Aorta (tissue), 5 donors: Measurements from ENCODE around the gene SSH2. TPM values are rescaled to one million over a fixed set of nuclear protein-coding genes. Genes with fewer than 3 reads are reported as not detected.

Experiments used
- ATAC-seq: fragments of 200-7000 bp; cut with Tn5 transposase; one replicate; pipeline ENCODE4 v1.9.1; 2022; ENCODE audit warnings: moderate library complexity; ENCODE audit not compliant: low FRiP score
- DNase-seq, 2 donors: peaks; one replicate each; pipeline ENCODE4 v3.0.0-alpha.2; 2020
- H3K27ac ChIP-seq, 2 donors: one replicate each; pipeline ENCODE4 v1.5.1; 2013; ENCODE audit warnings: low read length in 2 of 2, mild to moderate bottlenecking in 2 of 2, moderate library complexity in 2 of 2, control low read depth in 1 of 2, inconsistent platforms in 1 of 2, low read depth in 1 of 2
- H3K27me3 ChIP-seq, 2 donors: one replicate each; pipeline ENCODE4 v1.6.1; 2013; ENCODE audit warnings: control low read depth in 1 of 2, low read length in 1 of 2, mild to moderate bottlenecking in 1 of 2, moderate library complexity in 1 of 2; ENCODE audit not compliant: insufficient read depth in 2 of 2, control insufficient read depth in 1 of 2
- H3K36me3 ChIP-seq, 2 donors: one replicate each; pipeline ENCODE4 v1.6.1; 2013; ENCODE audit warnings: control low read depth in 1 of 2, low read length in 1 of 2, mild to moderate bottlenecking in 1 of 2; ENCODE audit not compliant: insufficient read depth in 2 of 2, control insufficient read depth in 1 of 2
- H3K4me1 ChIP-seq, 2 donors: one replicate each; pipeline ENCODE4 v1.6.1; 2013; ENCODE audit warnings: low read length in 2 of 2, control low read depth in 1 of 2, mild to moderate bottlenecking in 1 of 2, moderate library complexity in 1 of 2; ENCODE audit not compliant: insufficient read depth in 2 of 2, control insufficient read depth in 1 of 2
- H3K4me3 ChIP-seq, 2 donors: one replicate each; pipeline ENCODE4 v1.5.1; 2013; ENCODE audit warnings: low read length in 2 of 2, control low read depth in 1 of 2, mild to moderate bottlenecking in 1 of 2
- H3K9me3 ChIP-seq: one replicate; pipeline ENCODE4 v1.6.1; 2013; ENCODE audit warnings: mild to moderate bottlenecking, low read length; ENCODE audit not compliant: control insufficient read depth
- WGBS, 2 donors: extraction: QIAGEN DNeasy Blood & Tissue Kit; methylation state at CpG; one replicate each; pipeline ENCODE4 v1.1.7; 2013; 5-methylcytosine and 5-hydroxymethylcytosine counted together
- intact Hi-C, 2 donors: fragments of 100-400 bp; cut with DNase I; formaldehyde crosslinking; loops; one replicate each; pipeline versions ENCODE4 v1.14.2 to v1.15.0; 2022
- long read RNA-seq, 2 donors: library from polyadenylated mRNA; unstranded; transcript quantifications; one replicate each; pipeline ENCODE4 v2.0.0, GENCODE V29; 2020 to 2021
- polyA plus RNA-seq, 2 donors: library from polyadenylated mRNA; stranded (reverse); fragments of 200-250 nt; gene quantifications; one replicate each; pipeline ENCODE4 v1.2.3, GENCODE V29; 2013
- total RNA-seq, 2 donors: library from RNA; stranded (reverse); fragmentation: NEBNext Ultra II Directional; extraction: Animal tissue kit (Norgen Biotek cat#: 25700); gene quantifications; one replicate each; pipeline ENCODE4 v1.2.1, GENCODE V29; 2021
- donor health status: healthy with polysubstance abuse.
- donor health status: Bipolar disorder and iron deficiency.
- donor health status: DM: no; HTN: no; CAD: no.
- donor health status: DM: no; HTN: no; CAD: no.
- donor health status: DM: yes; HTN: yes; CAD: no.

The SSH2 gene, protein sequence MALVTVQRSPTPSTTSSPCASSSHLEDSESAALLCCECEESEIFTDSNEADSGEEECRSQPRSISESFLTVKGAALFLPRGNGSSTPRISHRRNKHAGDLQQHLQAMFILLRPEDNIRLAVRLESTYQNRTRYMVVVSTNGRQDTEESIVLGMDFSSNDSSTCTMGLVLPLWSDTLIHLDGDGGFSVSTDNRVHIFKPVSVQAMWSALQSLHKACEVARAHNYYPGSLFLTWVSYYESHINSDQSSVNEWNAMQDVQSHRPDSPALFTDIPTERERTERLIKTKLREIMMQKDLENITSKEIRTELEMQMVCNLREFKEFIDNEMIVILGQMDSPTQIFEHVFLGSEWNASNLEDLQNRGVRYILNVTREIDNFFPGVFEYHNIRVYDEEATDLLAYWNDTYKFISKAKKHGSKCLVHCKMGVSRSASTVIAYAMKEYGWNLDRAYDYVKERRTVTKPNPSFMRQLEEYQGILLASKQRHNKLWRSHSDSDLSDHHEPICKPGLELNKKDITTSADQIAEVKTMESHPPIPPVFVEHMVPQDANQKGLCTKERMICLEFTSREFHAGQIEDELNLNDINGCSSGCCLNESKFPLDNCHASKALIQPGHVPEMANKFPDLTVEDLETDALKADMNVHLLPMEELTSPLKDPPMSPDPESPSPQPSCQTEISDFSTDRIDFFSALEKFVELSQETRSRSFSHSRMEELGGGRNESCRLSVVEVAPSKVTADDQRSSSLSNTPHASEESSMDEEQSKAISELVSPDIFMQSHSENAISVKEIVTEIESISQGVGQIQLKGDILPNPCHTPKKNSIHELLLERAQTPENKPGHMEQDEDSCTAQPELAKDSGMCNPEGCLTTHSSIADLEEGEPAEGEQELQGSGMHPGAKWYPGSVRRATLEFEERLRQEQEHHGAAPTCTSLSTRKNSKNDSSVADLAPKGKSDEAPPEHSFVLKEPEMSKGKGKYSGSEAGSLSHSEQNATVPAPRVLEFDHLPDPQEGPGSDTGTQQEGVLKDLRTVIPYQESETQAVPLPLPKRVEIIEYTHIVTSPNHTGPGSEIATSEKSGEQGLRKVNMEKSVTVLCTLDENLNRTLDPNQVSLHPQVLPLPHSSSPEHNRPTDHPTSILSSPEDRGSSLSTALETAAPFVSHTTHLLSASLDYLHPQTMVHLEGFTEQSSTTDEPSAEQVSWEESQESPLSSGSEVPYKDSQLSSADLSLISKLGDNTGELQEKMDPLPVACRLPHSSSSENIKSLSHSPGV (N-terminal part only)
- total RNA-seq (10 to 100 TPM; 29.5 to 35.3 TPM), polyA plus RNA-seq (10 to 100 TPM in 1 of 2 donors, 1 to 10 TPM in 1; 7.2 to 31.1 TPM)
- long read RNA-seq, donor 1, partial matches to known transcripts = 0 of 17 reads
- long read RNA-seq, donor 1, other reads (novel, unspliced or antisense) = 16 of 17 reads
- long read RNA-seq, donor 2, partial matches to known transcripts = 1 of 19 reads
- long read RNA-seq, donor 2, other reads (novel, unspliced or antisense) = 18 of 19 reads

DNA sequence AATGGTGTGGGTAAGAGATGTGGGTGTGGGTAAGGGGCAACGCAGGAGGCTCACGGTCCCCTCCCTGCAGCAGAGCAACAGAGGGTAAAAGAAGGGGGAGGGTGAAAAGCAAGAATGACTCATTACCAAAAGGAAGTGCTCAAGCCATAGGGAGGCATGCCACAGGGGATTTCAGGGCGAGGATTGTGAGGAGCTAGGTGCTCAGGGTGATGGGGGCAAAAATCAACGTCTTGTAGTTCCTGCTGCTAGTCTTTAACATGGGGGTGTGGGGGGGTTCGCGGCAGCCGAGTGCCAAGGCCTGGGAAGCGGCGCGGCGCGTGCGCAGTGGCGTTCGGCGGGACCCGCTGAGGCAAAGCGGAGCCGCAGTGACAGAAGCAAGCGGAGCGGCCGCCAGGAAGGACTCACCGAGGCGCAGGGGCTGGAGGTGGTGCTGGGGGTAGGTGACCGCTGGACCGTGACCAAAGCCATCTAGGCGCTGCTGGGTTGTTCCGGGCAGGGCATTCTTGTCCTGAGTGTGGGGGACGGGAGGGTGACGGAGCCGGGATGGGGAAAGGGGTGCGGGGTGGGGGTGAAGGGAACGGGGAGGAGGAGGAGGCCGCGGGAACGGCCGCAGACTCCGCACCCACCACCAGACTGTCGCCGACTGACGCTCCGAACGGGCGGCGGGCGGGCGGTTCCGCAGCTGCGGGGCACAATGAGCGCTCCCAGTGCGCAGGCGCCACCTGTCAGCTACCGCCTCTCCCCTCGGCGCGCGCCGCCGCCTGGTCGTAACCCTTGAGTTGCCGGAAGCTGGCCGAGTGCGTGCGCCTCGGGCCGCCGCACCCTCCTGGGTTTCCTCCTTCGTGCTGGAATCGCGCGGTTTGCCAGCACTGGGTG, at the start of gene SSH2:
SSH2 (minus strand) TSS at position 696 of the 876 bp plus-strand sequence; CDS start at position 468, 228 bp downstream.
- 0% methylated on average over 49 to 71 of the region's 71 CpGs for WGBS, 2 donors

DNA sequence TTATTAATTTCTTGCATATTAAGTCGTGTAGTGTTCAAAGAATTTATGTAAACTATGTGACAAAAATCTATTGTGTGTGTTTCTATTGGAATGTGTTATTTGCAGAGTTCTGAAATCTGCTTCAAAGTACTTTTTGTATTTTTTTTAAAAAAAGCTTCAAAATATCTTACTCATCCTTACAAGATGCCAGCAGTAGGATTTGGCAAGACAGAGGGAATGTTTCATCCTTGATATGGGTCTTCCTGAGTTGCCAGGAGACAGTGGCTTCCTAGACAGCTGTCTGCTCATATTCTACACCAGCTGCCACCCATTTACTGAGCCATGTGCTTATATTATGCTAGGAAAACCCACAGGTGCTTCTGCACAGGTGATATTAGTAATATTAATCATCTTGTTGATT, 47.8 kb upstream of the SSH2 start:
- Histone ChIP-seq H3K9me3 (no peaks in the 10 kb centered on the region), H3K4me3 (no peak overlapping the region), H3K4me1 (no peaks in the 10 kb centered on the region), H3K27ac (no peak overlapping the region), H3K36me3 (no peaks in the 10 kb centered on the region), H3K27me3 (no peaks in the 10 kb centered on the region)
- no peak for ATAC-seq
- intact Hi-C loops = no loop called here
- WGBS, 2 donors = 64% methylated on average over 1 of the region's 1 CpG
- DNase-seq = no peak

More for the DNA sequence above, at the start of gene SSH2:
- H3K4me1 ChIP-seq = peaks cover 0 to 2% of the 10 kb centered on the region in 2 donors
- ATAC-seq = peak; percentile 95
- H3K27me3 ChIP-seq = no peaks in the 10 kb centered on the region
- intact Hi-C loops = loop anchor here (5.0 to 10.0 kb wide), 5 partner anchors 62 to 347 kb away; no protein-coding TSS in a partner anchor
- H3K27ac ChIP-seq = peak within 1 kb of the TSS; percentile 22 to 79
- peak within 1 kb of the TSS; percentile 86 to 87 for H3K4me3 ChIP-seq
- H3K36me3 ChIP-seq = no peaks in the 10 kb centered on the region
- no peaks in the 10 kb centered on the region for H3K9me3 ChIP-seq
- DNase-seq = peak; percentile 91 to 96

DNA sequence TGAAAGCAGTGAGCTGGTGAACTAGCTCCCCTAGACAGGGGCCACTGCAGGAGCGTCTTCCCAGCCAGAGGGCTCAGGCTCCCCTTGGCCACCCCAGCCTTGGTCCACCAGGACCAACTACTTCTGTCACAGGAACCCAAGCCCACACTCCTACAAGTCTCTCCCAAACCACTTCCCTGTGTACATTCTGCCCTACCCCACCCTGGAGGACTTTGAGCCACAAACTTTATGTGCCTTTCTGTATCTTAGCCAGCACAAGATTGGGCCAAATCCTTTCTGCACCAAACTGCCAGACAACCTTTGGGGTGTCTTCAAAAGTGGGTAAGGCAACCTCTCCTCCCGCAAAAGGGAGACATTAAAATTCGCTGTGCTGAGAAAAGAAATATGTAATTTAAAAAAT, 43.0 kb upstream of the SSH2 start:
- Histone ChIP-seq H3K27me3 (no peaks in the 10 kb centered on the region), H3K9me3 (no peaks in the 10 kb centered on the region), H3K27ac (no peak overlapping the region), H3K4me3 (no peak overlapping the region), H3K4me1 (no peaks in the 10 kb centered on the region), H3K36me3 (no peaks in the 10 kb centered on the region)
- intact Hi-C loops = no loop called here
- no peak for ATAC-seq
- DNase-seq = no peak
- 96 to 99% methylated on average over 3 of the region's 3 CpGs for WGBS, 2 donors

DNA sequence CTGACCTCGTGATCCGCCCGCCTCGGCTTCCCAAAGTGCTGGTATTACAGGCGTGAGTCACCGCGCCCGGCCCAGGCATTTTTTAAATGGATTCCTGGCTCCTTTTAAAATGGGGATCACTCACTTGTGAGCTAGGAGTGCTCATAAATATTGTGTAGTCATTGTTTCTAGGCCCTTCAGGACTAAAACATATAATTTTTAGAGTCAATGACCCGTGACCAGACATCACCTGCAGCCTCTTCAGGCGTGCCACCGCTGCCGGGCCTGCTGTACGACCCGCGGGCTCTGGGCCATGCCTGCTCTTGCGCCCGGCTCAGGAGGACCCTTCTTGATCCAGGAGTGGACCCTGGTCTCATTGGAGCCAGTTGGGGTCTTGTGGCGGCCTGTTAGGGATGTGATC, 42.2 kb upstream of the SSH2 start:
- intact Hi-C loops = no loop called here
- Histone ChIP-seq H3K4me1 (no peaks in the 10 kb centered on the region), H3K36me3 (no peaks in the 10 kb centered on the region), H3K9me3 (no peaks in the 10 kb centered on the region), H3K4me3 (no peak overlapping the region), H3K27ac (no peak overlapping the region), H3K27me3 (no peaks in the 10 kb centered on the region)
- WGBS, 2 donors = 94 to 97% methylated on average over 18 of the region's 18 CpGs
- DNase-seq = no peak
- ATAC-seq = no peak

DNA sequence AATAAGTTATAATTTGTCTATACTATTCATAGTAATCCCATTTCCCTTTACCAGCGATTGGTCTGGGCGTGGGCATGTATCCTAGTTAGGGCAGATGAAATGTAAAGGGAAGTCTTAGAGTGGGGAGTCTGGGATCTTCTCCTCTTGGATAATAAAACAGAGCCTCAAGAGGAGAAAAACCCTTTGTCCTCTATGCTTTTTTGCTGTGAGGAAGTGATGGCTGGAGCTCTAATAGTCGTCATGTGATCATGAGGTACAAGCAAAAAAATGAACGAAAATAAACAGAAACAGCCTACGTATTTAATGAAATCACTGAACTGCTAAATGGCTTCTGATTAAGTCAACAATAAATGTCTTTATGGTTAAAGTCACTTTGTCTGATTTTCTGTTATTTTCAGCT, 38.2 kb upstream of the SSH2 start:
- Histone ChIP-seq H3K4me1 (no peaks in the 10 kb centered on the region), H3K9me3 (peaks cover 2% of the 10 kb centered on the region), H3K36me3 (no peaks in the 10 kb centered on the region), H3K27me3 (no peaks in the 10 kb centered on the region), H3K4me3 (no peak overlapping the region), H3K27ac (no peak overlapping the region)
- intact Hi-C loops = no loop called here
- no peak for ATAC-seq
- no peak for DNase-seq
- 64 to 73% methylated on average over 5 of the region's 5 CpGs for WGBS, 2 donors

DNA sequence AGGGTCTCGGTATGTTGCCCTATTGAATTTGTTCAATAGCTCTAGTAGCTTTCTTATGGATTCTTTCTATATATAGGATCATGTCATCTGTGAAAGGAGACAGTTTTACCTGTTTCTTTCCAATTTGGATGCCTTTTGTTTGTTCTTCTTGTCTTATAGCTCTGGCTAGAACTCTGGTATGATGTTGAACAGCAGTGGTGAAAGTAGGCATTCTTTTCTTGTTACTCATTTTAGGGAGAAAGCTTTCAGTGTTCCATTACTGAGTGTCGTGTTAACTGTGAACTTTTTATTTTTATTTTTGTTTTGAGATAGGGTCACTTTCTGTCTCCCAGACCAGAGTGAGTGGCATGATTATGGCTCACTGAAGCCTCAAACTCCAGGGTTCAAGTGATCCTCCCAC, 32.6 kb upstream of the SSH2 start:
- Histone ChIP-seq H3K36me3 (no peaks in the 10 kb centered on the region), H3K4me1 (no peaks in the 10 kb centered on the region), H3K4me3 (no peak overlapping the region), H3K27ac (no peak overlapping the region), H3K27me3 (no peaks in the 10 kb centered on the region), H3K9me3 (peaks cover 2% of the 10 kb centered on the region)
- 61 to 76% methylated on average over 2 of the region's 2 CpGs for WGBS, 2 donors
- no peak for ATAC-seq
- intact Hi-C loops = no loop called here
- DNase-seq = no peak

DNA sequence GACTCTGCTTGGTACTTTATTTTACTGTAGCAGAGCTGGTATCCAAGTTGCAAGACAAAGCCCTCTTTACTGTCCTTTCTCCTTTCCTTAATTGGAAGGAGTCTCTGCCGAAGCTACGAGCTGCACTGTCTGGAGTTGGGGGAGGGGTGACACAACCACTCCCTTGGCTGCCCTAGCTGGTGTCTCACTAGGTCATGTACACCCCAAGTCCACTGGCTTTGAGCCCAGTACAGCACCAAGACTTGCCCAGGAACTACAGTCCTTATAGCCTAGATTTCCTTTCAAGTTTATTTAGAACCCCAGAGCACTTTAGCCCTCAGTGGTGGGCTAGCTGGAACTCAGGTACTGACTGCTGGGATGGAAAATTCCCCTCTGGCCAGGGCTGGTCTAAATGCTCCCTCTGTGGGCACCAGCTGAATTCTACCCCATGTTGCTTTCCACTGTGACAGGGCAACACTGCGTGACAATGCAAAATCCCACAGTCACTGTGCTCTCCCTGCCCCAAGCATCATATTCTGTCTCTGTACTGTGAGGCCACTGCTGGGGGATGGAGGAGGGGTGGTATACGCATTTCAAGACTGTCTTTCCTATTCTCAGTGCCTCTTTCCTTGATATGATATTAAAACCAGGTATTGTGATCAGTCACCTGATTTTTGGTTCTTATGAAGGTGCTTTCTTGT, 29.8 kb upstream of the SSH2 start:
- ATAC-seq (no peak), DNase-seq (no peak)
- Histone ChIP-seq H3K27ac (no peak overlapping the region), H3K27me3 (no peaks in the 10 kb centered on the region), H3K4me3 (no peak overlapping the region), H3K9me3 (peaks cover 2% of the 10 kb centered on the region), H3K36me3 (no peaks in the 10 kb centered on the region), H3K4me1 (no peaks in the 10 kb centered on the region)
- intact Hi-C loops = no loop called here
- WGBS, 2 donors = 83 to 85% methylated on average over 4 of the region's 4 CpGs
